ENCODE results near the gene JAZF1.

Gene JAZF1

DNA sequence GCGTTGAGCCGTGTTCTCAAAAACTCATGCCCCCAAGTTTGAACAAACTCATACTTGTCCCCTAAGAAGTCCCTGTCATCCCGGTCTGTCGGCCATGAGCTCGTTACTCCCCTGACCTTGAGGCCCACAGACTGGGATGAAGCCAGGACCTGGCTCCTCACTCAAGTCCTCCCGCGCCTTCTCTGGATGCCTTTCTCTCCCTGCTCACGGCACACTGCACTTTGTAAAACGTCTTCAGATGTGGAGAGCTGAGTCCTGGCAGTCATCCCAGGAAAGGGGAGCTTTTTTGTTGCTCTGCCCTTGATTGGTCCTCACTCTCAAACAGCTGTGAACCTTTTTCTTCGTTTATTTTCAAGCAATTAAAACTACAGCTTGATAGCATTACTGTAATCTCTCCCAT is 110.8 kb downstream of the JAZF1 start:
- no peak for DNase-seq

DNA sequence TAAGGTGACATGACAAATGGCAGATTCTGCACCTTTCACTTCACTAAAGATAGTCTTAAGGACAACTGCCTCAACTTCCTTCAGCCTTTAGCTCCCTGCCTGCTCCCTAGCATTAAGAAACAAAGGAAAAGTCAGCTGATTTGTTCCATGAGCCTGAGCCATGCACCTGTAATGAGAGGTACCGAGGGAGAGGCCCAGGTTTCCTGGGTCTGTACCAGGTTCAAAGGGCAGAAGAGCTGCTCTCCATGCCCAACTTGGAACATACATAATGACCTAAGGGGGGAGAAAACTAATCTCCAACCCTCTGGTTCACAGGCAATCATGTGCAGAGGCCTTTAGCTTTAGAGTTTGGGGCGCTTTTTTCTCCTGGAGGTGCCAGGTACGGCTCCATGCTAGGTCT is 111.2 kb downstream of the JAZF1 start:
- DNase-seq: no peak

DNA sequence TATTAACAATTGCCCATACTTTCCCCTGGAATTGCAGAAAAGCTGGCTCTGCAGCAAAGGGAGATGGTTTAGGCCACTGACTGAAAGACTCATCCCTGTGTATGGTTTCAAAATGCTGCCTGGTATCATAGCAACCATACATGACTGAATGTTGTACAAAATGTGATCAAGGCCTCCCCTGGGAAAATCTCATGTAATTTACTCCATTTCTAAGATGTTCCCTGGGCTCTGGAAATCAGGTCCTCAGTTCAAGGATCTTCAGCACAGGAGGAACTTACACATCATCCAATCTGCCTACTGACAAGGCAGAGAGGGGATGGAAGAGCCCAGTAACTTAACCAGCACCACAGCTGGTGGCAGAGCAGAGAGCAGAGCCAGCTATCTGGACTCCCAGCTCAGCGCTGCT is 111.8 kb downstream of the JAZF1 start:
- peak; percentile 31 for DNase-seq

DNA sequence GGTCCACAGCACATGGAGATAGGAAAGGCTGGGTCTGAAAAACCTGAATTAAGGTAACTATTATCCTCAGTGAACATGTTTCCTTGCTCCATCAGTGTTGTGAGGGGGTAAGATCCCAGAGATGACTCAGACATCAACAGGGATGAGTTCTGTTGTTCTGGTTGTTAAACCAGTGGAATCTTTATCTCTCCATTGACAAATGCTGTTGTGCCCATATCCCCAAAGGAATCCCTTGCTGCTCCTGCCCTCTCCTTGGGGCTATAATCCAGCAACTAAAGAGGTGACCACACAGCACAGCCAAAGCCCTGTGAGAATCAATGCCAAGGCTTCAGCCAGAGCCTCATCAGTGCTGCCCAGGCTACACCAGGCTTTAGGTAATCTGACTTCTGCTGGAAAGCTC is 113.4 kb downstream of the JAZF1 start:
- DNase-seq: no peak

DNA sequence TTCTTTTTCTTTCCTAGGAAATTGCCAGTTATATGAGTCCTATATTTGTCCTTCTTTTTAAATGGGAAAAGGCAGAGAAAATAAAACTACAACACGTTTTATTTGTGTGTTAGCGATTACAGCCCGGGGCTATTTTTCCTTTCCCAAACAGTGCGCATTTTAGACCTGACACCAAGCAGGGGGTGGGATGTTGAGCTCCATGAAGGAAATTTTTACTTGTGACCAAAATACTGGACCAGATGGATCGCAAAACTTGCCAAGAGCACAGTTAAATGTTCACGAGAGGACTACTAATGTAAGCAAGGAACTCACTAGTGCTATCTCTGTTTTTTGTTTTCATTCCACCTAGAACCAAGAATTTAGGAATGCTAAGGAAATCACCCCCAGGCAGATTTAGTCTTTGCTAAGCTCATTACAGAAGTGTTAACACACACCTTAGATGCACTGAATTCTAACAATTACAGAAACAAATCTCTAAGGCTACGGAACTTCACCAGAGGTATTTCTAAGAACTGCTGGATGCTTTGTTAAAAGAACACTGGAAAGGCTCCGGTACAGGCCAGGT is 114.8 kb downstream of the JAZF1 start:
- no peak for DNase-seq

DNA sequence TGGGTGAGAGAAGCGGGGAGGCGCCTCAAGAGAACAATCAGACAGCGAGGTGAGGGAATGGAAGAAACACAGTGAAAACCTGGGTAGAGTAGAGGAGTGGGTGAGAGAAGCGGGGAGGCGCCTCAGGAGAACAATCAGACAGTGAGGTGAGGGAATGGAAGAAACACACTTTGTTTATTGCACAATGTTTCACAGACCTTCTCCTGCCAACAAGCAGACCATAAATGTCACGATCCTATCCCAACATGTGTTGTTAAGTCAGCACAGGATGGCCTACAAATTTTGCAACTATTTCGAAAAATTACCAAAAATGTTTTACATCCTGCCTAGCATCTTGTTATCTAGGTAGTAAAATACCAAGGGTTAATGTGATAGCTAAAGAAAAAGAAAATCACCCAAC is 115.3 kb downstream of the JAZF1 start:
- no peak for DNase-seq

DNA sequence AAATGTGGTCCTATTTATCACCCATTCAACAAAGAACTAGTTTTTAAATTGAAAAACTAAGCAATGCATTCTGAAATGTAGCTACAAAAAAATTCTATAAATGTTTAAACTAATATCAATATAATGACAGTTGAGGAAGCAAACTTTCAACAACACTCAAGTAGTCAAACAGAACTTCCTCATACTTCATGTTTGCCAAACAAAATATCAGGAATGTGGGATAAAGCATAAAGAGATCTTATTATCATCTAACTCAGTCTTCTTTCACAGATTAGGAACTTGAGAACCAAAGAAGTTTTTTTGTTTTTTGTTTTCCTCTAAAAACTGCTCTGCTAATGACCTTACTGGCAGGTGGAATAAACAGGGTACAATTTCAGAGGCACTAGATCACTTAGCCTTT is 116.2 kb downstream of the JAZF1 start:
- DNase-seq: no peak

DNA sequence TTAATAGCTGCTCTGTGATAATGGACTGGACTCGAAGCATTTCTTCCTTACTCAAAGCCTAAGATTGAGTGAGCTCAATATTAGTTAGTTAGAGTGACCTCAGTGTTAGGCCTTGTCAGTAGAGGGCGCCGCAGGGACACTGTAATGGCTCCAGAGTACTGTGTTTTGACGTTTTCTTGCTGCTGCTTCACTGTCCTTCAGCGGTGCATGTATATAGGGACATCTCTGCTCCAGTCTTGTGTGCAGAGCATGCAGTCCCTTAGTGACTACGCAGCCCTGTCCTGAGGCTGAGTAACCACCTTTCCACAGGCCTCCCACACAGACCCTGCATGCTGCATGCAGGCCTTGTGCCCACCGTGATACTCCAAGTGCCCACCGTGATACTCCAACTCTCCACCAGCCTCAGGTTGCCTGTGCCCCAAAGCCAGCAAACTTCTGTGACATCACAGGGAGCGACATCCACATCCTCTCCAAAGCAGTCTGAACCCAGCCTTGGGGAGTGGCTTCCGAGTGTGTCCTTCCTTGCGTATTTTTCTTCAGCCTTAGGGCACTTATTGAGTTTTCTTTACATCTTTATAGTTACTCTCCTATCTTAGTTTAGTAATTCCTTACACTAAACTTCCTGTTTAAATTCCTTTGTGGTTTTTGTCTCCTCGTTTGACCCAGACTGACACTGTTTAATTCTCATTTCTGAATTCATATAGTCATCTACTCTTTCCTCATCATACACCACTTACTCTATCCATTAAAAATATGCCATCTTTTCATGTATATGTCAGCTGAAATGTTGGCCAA is 118.2 kb downstream of the JAZF1 start:
- DNase-seq: peak; percentile 89

DNA sequence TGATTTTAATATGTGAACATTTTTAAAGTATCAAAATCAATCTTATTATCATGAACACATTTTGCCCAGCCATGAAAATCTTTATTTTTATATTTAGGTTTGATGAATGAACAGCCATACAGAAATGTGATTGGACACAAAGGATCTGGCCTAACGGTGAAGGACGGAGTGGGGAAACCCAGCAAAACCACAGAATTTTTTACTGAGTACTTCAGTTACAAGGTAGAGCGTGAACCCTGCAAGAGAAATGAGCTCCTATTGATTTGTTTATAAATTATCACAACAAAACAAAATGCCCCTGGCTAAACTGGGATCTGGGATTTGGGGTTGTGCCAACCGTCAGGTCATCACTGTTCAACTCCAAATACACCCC is 118.8 kb downstream of the JAZF1 start:
- no peak for DNase-seq

DNA sequence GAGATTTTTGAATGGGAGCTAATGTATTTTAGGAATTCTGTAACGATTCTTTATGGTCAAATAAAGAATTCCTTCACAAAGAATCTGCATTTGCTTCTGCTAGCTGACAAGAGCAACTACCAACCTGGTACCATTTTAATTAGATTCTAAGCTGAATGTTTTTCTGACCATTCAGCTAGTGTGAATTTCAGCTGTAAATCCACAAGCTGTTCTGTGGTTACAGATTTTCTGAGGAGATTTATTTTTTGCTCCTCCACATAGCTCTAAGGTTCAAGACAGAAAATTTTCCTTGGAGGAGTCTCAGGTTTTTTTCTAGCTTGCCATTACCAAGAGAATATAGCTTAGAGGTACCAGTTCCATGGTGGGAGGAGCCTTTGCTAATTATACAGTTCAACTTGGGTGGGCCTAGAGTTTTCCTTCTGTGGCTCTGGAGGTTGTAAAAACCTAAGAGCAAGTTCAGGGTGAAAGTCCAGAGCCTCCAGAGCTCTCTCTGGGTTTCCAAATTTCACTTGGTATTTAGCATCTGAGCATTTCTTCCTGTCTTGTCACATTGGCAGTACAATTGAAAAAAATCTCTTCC is 120.1 kb downstream of the JAZF1 start:
- no peak for DNase-seq

DNA sequence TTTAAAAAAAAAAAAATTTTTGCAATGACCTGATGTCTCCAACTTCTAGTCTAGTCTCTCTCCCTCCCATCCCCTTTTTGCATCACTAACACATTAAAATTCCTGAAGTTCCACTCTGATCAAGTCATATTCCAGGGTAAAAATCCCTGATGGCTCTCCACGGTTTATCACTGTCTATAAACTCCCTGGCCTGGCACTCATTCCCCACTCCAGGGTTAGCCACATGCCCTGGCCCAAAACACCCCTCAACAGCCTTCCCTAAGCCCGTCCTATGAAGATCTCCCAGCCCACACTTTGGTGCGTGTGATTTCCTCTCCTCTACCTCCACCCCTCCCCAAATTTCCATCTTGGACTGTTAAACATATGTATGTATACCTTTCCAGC is 125.4 kb downstream of the JAZF1 start:
- DNase-seq: no peak

DNA sequence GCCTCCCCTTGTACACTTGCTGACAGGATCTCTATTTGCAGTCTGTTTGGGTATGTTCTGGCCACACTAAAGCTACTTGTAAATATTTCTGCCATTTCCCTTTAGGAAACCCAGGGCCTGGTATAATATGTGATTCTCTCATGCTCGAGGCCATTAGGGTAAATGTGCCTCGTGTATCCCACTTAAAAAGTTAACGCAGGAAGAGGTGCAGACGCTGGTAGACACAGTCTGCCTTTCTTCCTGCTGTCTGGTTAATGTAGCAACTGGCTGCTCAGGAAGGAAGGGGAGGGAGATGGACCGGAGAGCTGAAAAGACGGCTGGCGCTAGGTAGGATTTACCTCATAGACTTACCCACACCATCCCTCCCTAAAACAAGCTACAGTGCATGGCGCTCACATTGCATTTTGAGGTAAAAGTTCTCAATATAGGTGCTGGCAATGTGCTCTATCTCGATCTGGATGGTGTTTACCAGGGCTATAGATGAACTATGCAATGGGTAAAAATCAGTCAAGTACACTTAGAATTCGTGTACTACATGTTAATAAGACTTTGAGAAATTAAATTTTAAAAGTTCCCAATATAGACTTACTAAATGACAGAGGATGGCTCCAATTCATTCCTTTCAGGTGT is 125.9 kb downstream of the JAZF1 start:
- no peak for DNase-seq

DNA sequence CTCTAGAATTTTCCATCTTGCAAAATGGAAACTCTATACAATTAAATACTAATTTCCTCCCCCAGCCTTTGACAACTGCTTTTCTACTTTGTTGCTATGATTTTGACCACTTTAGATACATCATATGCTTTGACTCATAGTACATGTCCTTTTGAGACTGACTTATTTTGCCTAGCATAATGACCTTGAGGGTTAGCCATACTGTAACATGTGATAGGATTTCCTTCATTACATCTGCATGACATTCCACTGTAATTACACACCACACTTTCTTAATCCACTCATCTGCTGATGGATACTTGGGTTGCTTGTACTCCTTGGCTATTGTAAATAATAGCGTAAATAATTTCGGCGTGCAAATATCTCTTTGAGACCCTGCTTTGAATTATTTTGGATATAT is 127.7 kb downstream of the JAZF1 start:
- peak; percentile 45 for DNase-seq

DNA sequence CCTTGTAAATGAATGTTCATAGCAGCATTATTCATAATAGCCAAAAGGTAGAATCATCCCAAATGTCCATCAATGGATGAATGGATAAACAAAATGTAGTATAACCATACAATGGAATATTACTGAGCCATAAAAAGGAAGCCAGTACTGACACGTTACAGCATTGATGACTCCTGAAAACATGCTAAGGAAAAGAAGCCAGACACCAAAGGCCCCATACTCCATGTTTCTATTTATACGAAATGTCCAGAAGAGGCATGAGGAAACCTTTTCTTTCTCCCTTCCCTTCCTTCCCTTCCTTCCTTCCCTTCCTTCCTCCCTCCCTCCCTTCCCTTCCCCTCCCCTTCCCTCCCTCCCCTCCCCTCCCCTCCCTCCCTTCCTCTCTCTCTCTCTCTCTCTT is 131.9 kb downstream of the JAZF1 start:
- no peak for DNase-seq

DNA sequence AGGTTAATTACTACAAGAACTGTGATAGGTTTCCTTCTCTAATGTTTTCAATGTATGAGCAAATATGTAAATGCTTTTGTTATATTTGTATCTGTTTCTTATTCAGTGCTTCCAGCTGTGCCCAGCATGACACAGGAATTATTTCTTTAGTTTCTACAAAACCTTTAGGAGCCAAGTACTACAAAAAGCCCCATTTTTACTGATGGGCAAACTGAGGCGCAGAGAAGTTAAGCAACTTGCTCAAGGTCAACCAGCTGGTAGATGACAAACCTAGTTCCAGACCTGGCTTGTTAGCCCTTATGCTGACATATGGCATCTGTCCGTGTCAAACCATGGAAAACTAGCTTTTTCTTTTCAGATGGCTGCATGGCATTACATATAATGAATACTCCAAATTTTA is 134.6 kb downstream of the JAZF1 start:
- no peak for DNase-seq

DNA sequence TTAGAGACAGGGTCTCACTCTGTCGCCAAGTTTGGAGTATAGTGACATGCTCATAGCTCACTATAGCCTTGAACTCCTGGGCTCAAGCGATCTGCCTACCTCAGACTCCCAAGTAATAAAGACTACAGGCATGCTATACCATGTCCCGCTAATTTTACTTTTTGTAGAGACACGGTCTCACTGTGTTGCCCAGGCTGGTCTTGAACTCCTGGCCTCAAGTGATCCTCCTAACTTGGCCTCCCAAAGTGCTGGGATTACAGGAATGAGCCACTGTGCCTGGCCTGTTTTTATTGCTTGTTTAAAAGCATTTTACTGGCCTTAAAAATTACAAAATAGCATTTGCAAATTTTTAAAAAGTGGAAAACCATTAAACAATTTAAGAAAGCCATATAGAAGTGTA is 135.0 kb downstream of the JAZF1 start:
- DNase-seq: no peak

DNA sequence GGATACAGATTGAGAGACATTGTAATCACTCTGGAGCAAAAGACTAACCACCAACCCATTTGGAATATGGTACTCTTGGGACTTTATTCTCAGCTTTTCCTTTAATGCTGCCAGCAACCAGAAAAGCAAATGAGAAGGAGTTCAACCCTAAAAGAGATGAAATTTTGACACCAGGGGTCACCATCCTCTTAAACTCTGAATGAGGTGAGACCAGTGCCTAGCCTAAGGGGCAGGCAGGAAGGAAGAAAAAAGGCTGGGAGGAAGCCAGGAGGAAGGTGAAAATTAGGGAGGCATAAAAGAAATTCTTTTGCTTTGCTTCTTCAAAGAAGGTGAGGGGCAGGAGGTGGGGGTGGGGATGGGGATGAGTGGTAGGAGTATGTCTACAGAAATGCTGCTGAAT is 135.8 kb downstream of the JAZF1 start:
- no peak for DNase-seq

DNA sequence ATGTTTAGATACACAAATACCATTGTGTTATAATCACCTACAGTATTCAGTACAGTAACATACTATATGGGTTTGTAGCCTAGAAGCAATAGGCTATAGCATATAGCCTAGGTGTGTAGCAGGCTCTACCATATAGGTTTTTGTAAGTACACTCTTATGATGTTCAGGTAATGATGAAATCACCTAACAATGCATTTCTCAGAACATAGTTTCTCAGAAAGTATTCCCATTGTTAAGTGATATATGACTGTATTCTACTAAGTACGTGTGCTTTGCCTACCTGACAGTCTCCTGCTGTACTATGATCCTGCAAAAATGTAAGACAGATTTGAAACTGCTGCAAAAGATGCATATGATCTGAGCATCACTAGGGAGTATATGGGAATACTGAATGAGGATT is 137.9 kb downstream of the JAZF1 start:
- DNase-seq: no peak

DNA sequence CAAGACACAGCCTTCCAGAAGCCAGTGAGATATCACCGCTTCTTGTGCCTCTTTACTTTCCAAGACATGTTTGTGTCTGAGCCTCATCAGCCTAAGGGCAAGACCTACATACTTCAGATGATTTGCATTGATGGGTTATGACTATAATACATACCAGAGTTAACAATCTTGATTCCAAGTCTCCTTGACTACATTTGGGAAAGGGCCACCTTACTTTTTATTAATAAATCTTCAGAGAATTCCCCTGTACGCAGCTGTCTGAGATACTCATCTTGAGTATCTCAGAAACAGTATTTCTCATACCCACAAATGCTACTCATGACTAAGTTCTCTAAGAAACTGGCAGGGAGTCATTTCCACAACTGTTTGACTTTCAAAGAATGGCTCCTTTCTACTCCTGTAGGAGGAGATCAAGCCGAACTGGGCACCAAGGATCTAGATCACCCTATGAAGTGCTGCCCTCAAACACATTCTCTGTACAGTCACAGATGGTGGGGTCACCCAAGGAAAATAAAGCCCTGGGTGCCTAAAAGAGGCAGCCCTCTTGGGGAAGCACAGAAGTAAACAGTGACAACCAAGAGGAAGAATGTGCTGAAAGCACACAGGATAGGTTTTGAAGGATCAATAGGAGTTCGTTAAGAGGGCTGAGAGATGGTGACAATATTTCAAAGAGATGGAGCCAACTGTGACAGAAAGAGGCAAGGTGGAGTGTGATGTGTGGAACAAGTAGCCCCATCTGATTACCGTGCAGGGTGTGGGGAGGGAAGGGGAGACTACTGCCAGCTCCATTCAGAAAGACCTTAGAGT is 138.9 kb downstream of the JAZF1 start:
- no peak for DNase-seq

DNA sequence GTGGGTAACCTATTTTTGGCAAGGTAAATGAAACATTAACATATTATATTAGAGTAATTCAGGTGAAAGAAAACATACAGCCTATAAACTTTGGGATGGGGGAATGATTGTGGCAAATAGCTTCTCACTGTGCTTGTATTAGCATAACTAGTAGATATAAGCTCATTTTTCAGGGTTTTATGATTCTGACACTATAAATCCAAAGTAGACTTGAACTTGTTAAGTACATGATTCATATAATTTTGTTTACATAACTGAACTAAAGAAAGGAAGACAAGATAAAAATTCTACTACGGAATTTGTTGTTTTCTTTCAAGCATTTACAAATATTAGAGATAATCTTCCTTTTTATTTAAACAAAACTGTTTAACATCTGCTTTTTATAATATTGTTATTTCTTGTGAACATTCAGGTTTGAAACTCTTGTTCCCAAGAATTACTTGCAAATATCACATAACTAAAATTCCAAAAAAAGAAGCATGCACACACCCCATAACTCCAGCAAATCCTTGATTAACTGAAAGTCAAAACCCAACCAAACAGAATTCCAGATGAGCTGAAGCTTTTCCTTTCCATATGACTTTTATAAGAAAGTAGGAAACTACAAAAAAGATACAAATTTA is 142.3 kb downstream of the JAZF1 start:
- no peak for DNase-seq

DNA sequence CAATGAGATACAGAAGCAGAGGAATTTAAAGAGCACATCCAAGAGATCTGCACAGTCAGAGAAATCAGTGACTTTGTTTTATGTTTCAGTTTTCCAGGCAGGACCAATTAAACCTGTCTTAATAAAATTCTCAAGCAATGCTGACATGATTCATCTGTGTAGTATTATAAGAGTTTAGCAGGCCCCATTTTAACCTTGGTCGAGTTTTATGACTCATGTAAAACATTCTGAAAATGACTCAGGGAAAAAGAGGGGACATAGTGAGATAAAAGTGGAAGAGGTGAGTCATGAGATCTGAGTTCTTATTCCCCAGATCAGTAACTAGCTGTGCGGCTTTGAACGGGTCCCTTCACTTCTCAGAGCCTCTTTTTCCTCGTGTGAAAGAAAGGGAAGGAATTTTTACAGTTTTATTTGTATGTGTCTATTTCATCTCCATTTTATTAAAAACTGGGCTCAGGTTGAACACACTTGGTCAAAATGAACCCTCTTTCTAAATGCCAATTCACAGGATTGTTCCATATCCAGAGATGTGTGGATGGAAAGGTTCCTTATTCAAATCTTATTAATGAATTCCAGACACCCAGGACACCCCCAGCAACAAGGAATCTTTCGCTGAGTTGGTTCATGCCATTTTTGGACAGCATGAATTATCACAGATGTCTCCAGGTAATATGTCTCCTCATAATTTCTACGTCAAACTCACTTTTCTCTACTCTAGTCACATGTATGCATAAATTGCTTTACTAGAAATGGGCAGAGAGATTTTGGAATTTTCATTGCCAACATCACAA is 143.2 kb downstream of the JAZF1 start:
- DNase-seq: no peak

DNA sequence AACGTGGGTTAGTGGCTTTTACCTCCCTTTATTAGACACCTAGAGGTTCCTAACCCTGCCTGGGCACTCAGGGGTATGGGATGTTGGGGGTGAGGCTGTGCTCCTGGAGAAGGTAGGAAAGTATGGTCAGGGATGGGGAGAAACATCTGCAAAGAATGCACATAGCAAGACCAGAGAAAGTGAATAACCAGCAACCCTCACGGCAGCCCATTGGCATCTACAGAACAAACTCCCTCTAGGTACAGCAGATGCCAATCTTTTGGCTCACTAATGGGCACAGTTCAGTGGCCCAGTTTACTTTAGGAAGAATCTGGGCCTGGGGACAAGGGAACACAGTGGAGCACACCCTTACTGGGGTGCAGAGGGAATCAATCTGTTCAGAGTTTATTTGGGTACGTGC is 143.9 kb downstream of the JAZF1 start:
- DNase-seq: no peak
